Upper lobe of left lung (tissue), 6 donors: ENCODE data around the gene KDSR. TPM values are rescaled to one million over a fixed set of nuclear protein-coding genes. Genes with fewer than 3 reads are reported as not detected.

Source experiments
- ATAC-seq, 2 donors: fragments of 200-7000 bp; cut with Tn5 transposase; one replicate each; pipeline ENCODE4 v1.9.1; 2022; ENCODE audit warnings: mild to moderate bottlenecking in 2 of 2, moderate library complexity in 2 of 2; ENCODE audit not compliant: low FRiP score in 2 of 2
- DNase-seq, 2 donors: peaks; one replicate each; pipeline ENCODE4 v3.0.0-alpha.2; 2019 to 2020
- H3K27ac ChIP-seq, 4 donors: fragments of 200-600 bp; sonication (generic); one replicate each; pipeline ENCODE4 v1.5.1; 2016 to 2019
- H3K27me3 ChIP-seq, 4 donors: fragments of 200-600 bp; sonication (generic); one replicate each; pipeline ENCODE4 v1.5.1; 2017 to 2019
- H3K36me3 ChIP-seq, 4 donors: fragments of 200-600 bp; sonication (generic); one replicate each; pipeline ENCODE4 v1.5.1; 2016 to 2019
- H3K4me1 ChIP-seq, 4 donors: fragments of 200-600 bp; sonication (generic); one replicate each; pipeline ENCODE4 v1.5.1; 2018 to 2019
- H3K4me3 ChIP-seq, 4 donors: fragments of 200-600 bp; sonication (generic); one replicate each; pipeline ENCODE4 v1.5.1; 2017 to 2019; ENCODE audit warnings: mild to moderate bottlenecking in 2 of 4, moderate library complexity in 1 of 4
- H3K9me3 ChIP-seq, 4 donors: fragments of 200-600 bp; sonication (generic); one replicate each; pipeline ENCODE4 v1.5.1; 2018 to 2019
- EP300 ChIP-seq, 4 donors: sonication (generic); formaldehyde crosslinking; IDR thresholded peaks; one replicate each; pipeline ENCODE4 v1.5.1; 2017; ENCODE audit warnings: antibody characterized with exemption in 4 of 4, control low read depth in 2 of 4
- POLR2A ChIP-seq, 4 donors: fragments of 450-650 bp; IDR thresholded peaks; one replicate each; pipeline ENCODE4 v1.5.1; 2016 to 2017; ENCODE audit warnings: antibody characterized with exemption in 4 of 4, mild to moderate bottlenecking in 2 of 4
- POLR2AphosphoS5 ChIP-seq, 2 donors: sonication (generic); formaldehyde crosslinking; IDR thresholded peaks; one replicate each; pipeline ENCODE4 v1.5.1; 2017; ENCODE audit warnings: antibody characterized with exemption in 2 of 2
- WGBS, 2 donors: methylation state at CpG; one replicate each; pipeline ENCODE4 v1.1.5; 2017 to 2018; 5-methylcytosine and 5-hydroxymethylcytosine counted together
- total RNA-seq, 6 donors: library from RNA; depleted of rRNA in 4 of 6; stranded (reverse); fragments of >200 nt in 4 of 6; gene quantifications; one replicate each; pipeline versions ENCODE4 v1.1.0 to v1.2.1, GENCODE V29; 2016 to 2021
- TF ChIP-seq, protein P1 (sequence below), 6 experiments: fragments of 450-650 bp in 4 of 6; fragments of 200-600 bp in 2 of 6; sonication (generic) in 2 of 6; IDR thresholded peaks; one replicate each; pipeline ENCODE4 v1.5.1; 2016 to 2019; ENCODE audit warnings: antibody characterized with exemption in 6 of 6
- donor health status: DM: no; HTN: no; CAD: no; lungs with moderate emphysema.
- donor health status: DM: no; HTN: yes; CAD: no; lungs with severe emphysema.

The KDSR gene
- total RNA-seq, 6 donors from 2014 or later = 26.2 to 68.8 (median 45.2) TPM

DNA sequence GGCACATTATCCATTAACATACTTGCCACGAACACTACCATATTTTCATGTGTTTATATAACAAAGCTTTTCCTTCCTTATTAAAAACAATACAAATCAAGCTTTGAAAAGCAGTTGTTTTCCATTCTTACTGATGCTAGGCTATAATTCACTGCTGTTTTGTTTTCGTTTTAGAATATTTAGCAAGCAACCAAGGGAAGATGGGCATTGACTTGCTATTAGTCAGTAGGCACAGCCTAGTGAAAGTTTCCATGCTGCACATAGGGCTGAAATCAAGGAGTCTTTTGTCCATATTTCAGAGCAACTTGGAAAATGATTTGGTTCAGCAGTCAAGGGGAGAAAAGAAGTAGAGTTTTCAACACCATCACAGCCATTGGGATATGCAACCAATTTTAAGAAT, 78.7 kb downstream of the KDSR start:
- H3K4me3 ChIP-seq = no peak overlapping the region
- H3K27ac ChIP-seq = no peak overlapping the region
- H3K4me1 ChIP-seq = peaks cover 11 to 19% (median 16%) of the 10 kb centered on the region in 4 donors
- no peaks in the 10 kb centered on the region for H3K9me3 ChIP-seq
- H3K36me3 ChIP-seq = no peaks in the 10 kb centered on the region
- no peak for ATAC-seq
- no peak for DNase-seq
- TF ChIP-seq POLR2A (IDR thresholded peaks at IDR 0.05) = no peak
- TF ChIP-seq EP300 (IDR thresholded peaks at IDR 0.05) = no peak
- TF ChIP-seq, protein P1, sequence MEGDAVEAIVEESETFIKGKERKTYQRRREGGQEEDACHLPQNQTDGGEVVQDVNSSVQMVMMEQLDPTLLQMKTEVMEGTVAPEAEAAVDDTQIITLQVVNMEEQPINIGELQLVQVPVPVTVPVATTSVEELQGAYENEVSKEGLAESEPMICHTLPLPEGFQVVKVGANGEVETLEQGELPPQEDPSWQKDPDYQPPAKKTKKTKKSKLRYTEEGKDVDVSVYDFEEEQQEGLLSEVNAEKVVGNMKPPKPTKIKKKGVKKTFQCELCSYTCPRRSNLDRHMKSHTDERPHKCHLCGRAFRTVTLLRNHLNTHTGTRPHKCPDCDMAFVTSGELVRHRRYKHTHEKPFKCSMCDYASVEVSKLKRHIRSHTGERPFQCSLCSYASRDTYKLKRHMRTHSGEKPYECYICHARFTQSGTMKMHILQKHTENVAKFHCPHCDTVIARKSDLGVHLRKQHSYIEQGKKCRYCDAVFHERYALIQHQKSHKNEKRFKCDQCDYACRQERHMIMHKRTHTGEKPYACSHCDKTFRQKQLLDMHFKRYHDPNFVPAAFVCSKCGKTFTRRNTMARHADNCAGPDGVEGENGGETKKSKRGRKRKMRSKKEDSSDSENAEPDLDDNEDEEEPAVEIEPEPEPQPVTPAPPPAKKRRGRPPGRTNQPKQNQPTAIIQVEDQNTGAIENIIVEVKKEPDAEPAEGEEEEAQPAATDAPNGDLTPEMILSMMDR (IDR thresholded peaks at IDR 0.05) = no peak
- no peak for TF ChIP-seq POLR2AphosphoS5 (IDR thresholded peaks at IDR 0.05)
- no peaks in the 10 kb centered on the region for H3K27me3 ChIP-seq
- WGBS, 2 donors = 45 to 75% methylated on average over 2 of the region's 2 CpGs

DNA sequence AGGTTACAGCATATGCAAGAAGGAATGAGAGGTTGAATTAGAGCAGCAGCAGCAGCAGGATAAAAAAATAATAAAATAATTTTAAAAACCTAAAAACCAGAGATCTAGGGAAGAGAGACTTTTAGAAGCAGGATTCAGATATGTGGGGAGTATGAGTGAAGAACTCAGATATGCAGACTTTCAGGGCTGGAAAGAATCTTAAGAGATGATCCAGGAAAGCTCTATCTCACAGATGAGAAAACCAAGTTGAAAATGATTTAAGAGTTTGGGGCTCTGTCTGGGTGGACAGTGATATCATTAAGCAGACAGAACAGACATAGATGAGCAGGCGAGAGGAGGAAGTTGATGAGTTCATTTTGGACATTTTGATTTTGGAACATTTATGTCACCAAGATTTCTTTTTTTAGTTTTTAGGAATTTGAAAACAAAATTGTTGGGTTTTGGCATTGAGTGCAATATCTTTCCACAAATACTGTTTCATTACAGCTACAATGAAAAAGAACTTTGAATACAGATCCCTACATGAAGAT, 79.2 kb downstream of the KDSR start:
- H3K4me3 ChIP-seq = no peak overlapping the region
- H3K4me1 ChIP-seq = peaks cover 6 to 19% (median 13%) of the 10 kb centered on the region in 4 donors
- ATAC-seq = peak in 1 of 2 donors; percentile 40
- no peaks in the 10 kb centered on the region for H3K27me3 ChIP-seq
- TF ChIP-seq POLR2AphosphoS5 (IDR thresholded peaks at IDR 0.05) = no peak
- TF ChIP-seq, protein P1 (IDR thresholded peaks at IDR 0.05) = no peak
- no peak for TF ChIP-seq EP300 (IDR thresholded peaks at IDR 0.05)
- no peak for TF ChIP-seq POLR2A (IDR thresholded peaks at IDR 0.05)
- H3K36me3 ChIP-seq = no peaks in the 10 kb centered on the region
- no peak for DNase-seq
- no peak overlapping the region for H3K27ac ChIP-seq
- no peaks in the 10 kb centered on the region for H3K9me3 ChIP-seq
- WGBS, 2 donors = 74 to 79% methylated on average over 1 of the region's 1 CpG

DNA sequence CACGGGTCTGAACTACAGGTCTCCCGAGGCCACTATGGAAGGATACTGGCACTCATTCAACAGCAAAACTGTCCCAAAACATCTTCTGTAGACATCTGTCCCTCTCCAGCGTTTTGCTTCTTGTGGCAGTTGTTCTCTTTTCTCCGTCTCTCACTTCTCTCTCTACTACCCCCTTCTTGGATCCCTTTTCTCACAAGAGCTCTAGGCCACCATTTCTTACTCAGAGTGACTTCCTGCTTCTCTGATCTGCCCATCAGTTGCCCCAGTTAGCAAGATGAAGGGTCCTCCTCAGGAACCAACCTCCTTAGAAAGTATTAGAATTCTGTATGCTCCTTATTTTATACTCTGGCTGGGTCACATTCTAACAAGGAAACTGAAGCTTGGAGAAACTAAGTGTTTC, 80.1 kb downstream of the KDSR start:
- 78% methylated on average over 4 of the region's 4 CpGs for WGBS, 2 donors
- no peak overlapping the region for H3K4me3 ChIP-seq
- H3K36me3 ChIP-seq = no peaks in the 10 kb centered on the region
- DNase-seq (no peak), ATAC-seq (no peak)
- no peaks in the 10 kb centered on the region for H3K9me3 ChIP-seq
- peaks cover 4 to 19% (median 13%) of the 10 kb centered on the region in 4 donors for H3K4me1 ChIP-seq
- no peaks in the 10 kb centered on the region for H3K27me3 ChIP-seq
- H3K27ac ChIP-seq = no peak overlapping the region
- TF ChIP-seq EP300 (IDR thresholded peaks at IDR 0.05) (no peak), POLR2A (IDR thresholded peaks at IDR 0.05) (no peak), POLR2AphosphoS5 (IDR thresholded peaks at IDR 0.05) (no peak)
- TF ChIP-seq, protein P1 (IDR thresholded peaks at IDR 0.05) = no peak

DNA sequence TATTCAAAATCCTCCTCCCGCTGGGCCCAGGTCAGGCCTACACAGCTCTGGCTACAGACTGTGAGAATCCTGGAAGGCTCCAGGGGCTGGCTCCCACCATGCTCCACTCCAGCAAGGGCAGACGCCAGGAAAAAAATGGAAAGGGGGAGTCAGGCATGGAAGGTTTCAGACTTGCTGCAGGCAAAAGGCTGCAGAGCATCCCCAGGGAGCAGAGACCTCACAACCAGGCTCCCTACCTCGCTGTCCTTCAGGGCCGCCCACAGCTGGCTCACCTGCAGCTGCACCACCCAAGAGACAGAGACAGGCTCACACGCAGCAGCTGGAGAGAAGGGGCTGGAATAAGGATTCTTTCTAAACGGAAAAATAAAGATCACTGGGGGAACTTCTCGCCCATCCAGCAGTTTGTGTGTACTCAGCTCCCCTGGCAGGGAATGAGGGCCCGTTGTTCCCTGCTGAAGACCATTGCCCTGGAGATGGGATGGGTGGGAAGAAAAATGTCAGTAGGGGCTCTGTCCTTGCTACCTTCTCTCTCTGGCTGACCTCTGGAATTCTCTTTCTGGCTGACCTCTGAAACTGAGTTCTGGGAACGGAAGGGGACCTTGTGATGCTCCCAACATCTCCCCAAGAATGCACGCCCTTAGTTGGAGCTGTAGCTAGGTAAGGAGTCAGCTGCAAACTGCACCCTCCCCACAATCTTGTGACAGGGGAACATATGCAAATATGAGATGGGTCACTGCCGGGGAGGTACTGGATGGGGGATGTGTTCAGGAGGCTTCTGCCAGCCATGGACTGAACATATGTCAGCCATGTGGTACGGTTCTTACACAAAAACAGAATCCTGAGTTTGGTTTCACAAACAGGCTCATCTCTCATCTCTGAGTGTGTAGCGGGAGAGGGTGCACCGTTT, 81.9 kb downstream of the KDSR start:
- WGBS, 2 donors = 88 to 92% methylated on average over 12 to 14 of the region's 14 CpGs
- TF ChIP-seq EP300 (IDR thresholded peaks at IDR 0.05) = no peak
- TF ChIP-seq POLR2AphosphoS5 (IDR thresholded peaks at IDR 0.05) = no peak
- TF ChIP-seq POLR2A (IDR thresholded peaks at IDR 0.05) = no peak
- TF ChIP-seq, protein P1 (IDR thresholded peaks at IDR 0.05) = no peak
- ATAC-seq (peak in 1 of 2 donors; percentile 16), DNase-seq (peak in 1 of 2 donors; percentile 22)
- Histone ChIP-seq H3K27ac (no peak overlapping the region), H3K9me3 (no peaks in the 10 kb centered on the region), H3K4me1 (peaks cover 0 to 19% (median 10%) of the 10 kb centered on the region in 4 donors), H3K27me3 (no peaks in the 10 kb centered on the region), H3K4me3 (no peak overlapping the region), H3K36me3 (no peaks in the 10 kb centered on the region)
